ENCODE measurements around the gene HOXA1.

Gene HOXA1

DNA sequence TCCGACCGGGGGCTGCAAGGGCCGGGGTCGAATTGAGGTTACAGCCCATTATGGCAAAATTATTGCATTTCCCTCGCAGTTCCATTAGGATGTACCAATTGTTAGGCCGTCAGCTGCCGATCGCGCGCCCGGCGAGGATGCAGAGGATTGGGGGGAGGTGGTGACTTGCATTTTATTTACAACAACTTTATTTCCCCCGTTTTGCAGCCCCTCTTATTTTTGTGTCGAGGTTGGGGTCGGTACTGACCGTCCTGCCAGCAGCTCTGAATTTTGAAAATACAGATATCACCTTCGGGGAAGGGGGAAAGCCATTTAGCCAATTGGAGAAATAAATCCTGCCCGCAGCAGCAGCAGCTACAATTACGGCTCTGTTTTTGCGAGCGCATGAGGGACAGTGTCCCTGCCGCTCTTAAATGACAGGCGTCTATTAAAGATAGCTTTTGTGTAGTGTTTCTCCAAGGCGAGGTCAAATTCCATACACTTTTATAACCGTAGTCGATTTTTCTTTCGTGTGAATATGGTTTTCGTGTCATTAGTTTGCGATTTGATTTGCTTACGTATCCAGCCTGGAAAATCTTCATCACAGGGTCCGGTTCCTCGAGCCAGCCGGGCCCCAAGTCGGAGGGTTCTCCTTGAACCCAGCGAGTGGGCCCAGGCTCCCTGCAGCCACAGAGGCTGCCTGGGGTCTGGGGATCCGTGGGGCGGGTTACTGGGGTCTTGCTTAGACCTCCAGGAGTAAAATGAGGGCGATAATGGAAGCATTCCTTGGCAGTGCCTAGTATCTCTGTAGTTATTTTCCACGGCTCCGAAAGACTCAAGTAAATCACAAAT is 48.4 kb upstream of the HOXA1 start:
- 0 out of 2 replicates have a peak, but pooled peaks have one; percentile 5 for TF ChIP-seq CTCF (IDR thresholded peaks at IDR 0.05; ENCODE audit: low read length)
- TF ChIP-seq EZH2 (IDR thresholded peaks at IDR 0.05; ENCODE audit: borderline replicate concordance, low read length): no peak
- peaks cover 13% of the 10 kb centered on the region; the same call in 1 of the 2 replicates for H3K27me3 ChIP-seq (ENCODE audit: insufficient read depth, low read length)
- peak overlapping the region; percentile 67 for H3K4me3 ChIP-seq (ENCODE audit: low read depth, low read length, poor library complexity, severe bottlenecking)
- no peaks in the 10 kb centered on the region for H4K20me1 ChIP-seq (ENCODE audit: insufficient read depth, low read length)
- H3K36me3 ChIP-seq (ENCODE audit: insufficient read depth, low read length): no peaks in the 10 kb centered on the region
- H3K79me2 ChIP-seq (ENCODE audit: insufficient read depth, low read length): no peaks in the 10 kb centered on the region
- H3K27ac ChIP-seq (ENCODE audit: low read depth, low read length, poor library complexity, severe bottlenecking): no peak overlapping the region
- H3F3A ChIP-seq (ENCODE audit: insufficient read depth, low read length): no peaks in the 10 kb centered on the region
- H3K4me2 ChIP-seq (ENCODE audit: low read length): peak overlapping the region; percentile 82
- H3K9me2 ChIP-seq (ENCODE audit: low read depth, low read length): no peaks in the 10 kb centered on the region
- no peak overlapping the region for H3K9ac ChIP-seq (ENCODE audit: low read length)
- no peaks in the 10 kb centered on the region for H3K9me3 ChIP-seq (ENCODE audit: low read length)
- H3K4me1 ChIP-seq (ENCODE audit: insufficient read depth, low read length, severe bottlenecking): peaks cover 43% of the 10 kb centered on the region
- no peak overlapping the region for H2AFZ ChIP-seq (ENCODE audit: low read length)

DNA sequence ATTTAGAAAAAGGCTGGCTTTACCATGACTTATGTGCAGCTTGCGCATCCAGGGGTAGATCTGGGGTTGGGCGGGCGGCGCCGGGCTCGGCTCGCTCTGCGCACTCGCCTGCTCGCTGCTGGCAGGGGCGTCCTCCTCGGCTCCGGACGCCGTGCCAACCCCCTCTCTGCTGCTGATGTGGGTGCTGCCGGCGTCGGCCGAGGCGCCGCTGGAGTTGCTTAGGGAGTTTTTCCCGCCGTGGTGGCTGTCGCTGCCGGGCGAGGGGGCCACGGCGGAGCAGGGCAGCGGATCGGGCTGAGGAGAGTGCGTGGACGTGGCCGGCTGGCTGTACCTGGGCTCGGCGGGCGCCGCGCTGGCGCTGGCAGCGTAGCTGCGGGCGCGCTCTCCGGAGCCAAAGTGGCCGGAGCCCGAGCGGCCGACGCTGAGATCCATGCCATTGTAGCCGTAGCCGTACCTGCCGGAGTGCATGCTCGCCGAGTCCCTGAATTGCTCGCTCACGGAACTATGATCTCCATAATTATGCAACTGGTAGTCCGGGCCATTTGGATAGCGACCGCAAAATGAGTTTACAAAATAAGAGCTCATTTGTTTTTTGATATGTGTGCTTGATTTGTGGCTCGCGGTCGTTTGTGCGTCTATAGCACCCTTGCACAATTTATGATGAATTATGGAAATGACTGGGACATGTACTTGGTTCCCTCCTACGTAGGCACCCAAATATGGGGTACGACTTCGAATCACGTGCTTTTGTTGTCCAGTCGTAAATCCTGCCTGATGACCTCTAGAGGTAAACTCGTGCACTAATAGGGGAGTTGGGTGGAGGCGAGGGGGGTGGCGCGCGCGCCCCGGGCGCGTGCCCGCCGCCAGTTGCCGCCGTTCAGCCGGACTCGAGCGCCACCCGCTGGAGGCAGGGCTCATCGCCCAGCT is 47.5 kb upstream of the HOXA1 start, which contains the start of gene HOXA5:
HOXA5 (minus strand) TSS at position 659 of the 927 bp plus-strand sequence; CDS start at position 585, 74 bp downstream.
- H3K4me1 ChIP-seq (ENCODE audit: insufficient read depth, low read length, severe bottlenecking): peaks cover 34% of the 10 kb centered on the region
- peaks cover 5% of the 10 kb centered on the region; the same call in 1 of the 2 replicates for H3K27me3 ChIP-seq (ENCODE audit: insufficient read depth, low read length)
- H3K36me3 ChIP-seq (ENCODE audit: insufficient read depth, low read length): no peaks in the 10 kb centered on the region
- no peak within 1 kb of the TSS for H3K27ac ChIP-seq (ENCODE audit: low read depth, low read length, poor library complexity, severe bottlenecking)
- H3F3A ChIP-seq (ENCODE audit: insufficient read depth, low read length): no peaks in the 10 kb centered on the region
- peak within 1 kb of the TSS; percentile 82 for H3K4me2 ChIP-seq (ENCODE audit: low read length)
- H3K9ac ChIP-seq (ENCODE audit: low read length): peak within 1 kb of the TSS; percentile 47; the same call in 1 of the 2 replicates
- TF ChIP-seq CTCF (IDR thresholded peaks at IDR 0.05; ENCODE audit: low read length) (peak; percentile 99), EZH2 (IDR thresholded peaks at IDR 0.05; ENCODE audit: borderline replicate concordance, low read length) (no peak)
- H3K9me3 ChIP-seq (ENCODE audit: low read length): no peaks in the 10 kb centered on the region
- no peaks in the 10 kb centered on the region for H4K20me1 ChIP-seq (ENCODE audit: insufficient read depth, low read length)
- no peaks in the 10 kb centered on the region for H3K9me2 ChIP-seq (ENCODE audit: low read depth, low read length)
- H3K4me3 ChIP-seq (ENCODE audit: low read depth, low read length, poor library complexity, severe bottlenecking): peak within 1 kb of the TSS; percentile 67
- H3K79me2 ChIP-seq (ENCODE audit: insufficient read depth, low read length): no peaks in the 10 kb centered on the region
- peak within 1 kb of the TSS; percentile 24; the same call in 1 of the 2 replicates for H2AFZ ChIP-seq (ENCODE audit: low read length)

GRCh38 chr7:27142580-27143022 is 46.8 kb upstream of the HOXA1 start:
- Histone ChIP-seq H4K20me1 (ENCODE audit: insufficient read depth, low read length) (no peaks in the 10 kb centered on the region), H3K4me3 (ENCODE audit: low read depth, low read length, poor library complexity, severe bottlenecking) (peak overlapping the region; percentile 67), H3K79me2 (ENCODE audit: insufficient read depth, low read length) (no peaks in the 10 kb centered on the region), H2AFZ (ENCODE audit: low read length) (no peak overlapping the region), H3K9me2 (ENCODE audit: low read depth, low read length) (no peaks in the 10 kb centered on the region), H3K36me3 (ENCODE audit: insufficient read depth, low read length) (no peaks in the 10 kb centered on the region), H3K9ac (ENCODE audit: low read length) (peak overlapping the region; percentile 47; the same call in 1 of the 2 replicates), H3F3A (ENCODE audit: insufficient read depth, low read length) (no peaks in the 10 kb centered on the region), H3K4me1 (ENCODE audit: insufficient read depth, low read length, severe bottlenecking) (peaks cover 29% of the 10 kb centered on the region), H3K27me3 (ENCODE audit: insufficient read depth, low read length) (peaks cover 4% of the 10 kb centered on the region; the same call in 1 of the 2 replicates), H3K27ac (ENCODE audit: low read depth, low read length, poor library complexity, severe bottlenecking) (no peak overlapping the region), H3K9me3 (ENCODE audit: low read length) (no peaks in the 10 kb centered on the region), H3K4me2 (ENCODE audit: low read length) (peak overlapping the region; percentile 82)
- TF ChIP-seq EZH2 (IDR thresholded peaks at IDR 0.05; ENCODE audit: borderline replicate concordance, low read length): no peak
- TF ChIP-seq CTCF (IDR thresholded peaks at IDR 0.05; ENCODE audit: low read length): no peak
